Activated CD4-positive, alpha-beta T cell treated with anti-CD3 and anti-CD28 coated beads, Interleukin-2, Interleukin-6, amounts not matched to agents 100 ng/mL and 50 ng/mL, durations not matched to agents 16 hours and 8 hours (primary cell): ENCODE results near the gene MSH2.
"Not testable (repeated sequence)": the region's sequence is repeated elsewhere in the genome, so short reads cannot be mapped to it uniquely, and the experiment has no call there.

Experiments used
- DNase-seq: peaks from one replicate; pipeline ENCODE4 v3.0.0-alpha.2; 2020

The MSH2 gene

DNA sequence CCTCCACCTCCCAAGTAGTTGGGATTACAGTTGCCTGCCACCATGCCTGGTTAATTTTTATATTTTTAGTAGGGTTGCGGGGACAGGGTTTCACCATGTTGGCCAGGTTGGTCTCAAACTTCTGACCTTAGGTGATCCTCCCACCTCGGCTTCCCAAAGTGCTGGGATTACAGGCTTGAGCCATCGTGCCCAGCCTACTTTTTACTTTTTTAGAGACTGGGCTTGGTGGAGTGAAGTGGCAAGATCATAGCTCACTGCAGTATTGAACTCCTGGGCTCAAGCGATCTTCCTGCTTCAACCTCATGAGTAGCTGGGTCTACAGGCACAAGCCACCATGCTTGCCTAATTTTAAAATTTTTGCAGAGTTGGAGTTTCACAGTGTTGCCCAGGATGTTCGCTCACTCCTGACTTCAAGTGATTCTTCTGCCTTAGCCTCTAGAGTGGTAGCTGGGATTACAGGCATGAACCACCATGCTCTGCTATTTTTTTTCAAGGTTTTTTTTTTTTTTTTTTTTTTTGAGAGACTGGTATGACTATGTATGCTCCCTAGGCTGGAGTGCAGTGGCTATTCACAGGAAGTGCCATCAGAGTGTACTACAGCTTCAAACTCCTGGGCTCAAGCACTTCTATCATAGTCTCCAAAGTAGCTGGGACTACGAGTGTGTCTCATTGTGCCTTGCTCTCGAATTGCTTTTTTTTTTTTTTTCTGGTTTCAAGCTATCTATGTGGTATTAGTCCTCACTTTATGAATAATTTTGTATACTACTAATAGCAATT is 11.9 kb downstream of the MSH2 start:
- no peak for DNase-seq

DNA sequence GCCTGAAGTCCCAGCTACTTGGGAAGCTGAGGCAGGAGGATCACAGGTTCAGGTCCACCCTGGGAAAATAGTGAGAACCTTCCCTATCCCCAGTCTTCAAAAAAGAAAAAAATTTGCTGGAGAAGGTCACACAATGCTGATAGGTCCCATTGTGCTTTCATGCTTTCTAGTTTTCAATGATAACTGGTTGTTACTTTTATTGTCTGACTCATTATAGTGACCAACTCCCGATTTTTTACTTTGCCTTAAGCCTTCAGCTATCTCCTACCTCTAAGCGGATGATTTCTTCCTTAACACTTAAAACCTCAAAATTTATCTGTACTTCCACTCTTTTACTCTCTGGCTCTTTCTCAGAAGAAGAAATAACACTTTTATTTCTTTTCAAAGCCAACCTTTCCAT is 17.3 kb downstream of the MSH2 start:
- no peak for DNase-seq

DNA sequence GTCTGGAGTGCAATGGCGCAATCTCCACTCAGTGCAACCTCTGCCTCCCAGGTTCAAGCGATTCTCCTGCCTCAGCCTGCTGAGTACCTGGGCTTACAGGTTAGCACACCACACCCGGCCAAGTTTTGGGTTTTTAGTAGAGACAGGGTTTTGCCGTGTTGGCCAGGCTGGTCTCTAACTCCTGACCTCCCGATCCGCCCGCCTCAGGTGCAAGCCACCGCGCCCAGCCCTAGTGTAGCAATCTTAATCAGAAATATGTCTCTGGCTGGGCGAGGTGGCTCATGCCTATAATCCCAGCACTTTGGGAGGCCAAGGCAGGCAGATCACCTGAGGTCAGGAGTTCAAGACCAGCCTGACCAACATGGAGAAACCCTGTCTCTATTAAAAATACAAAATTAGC is 17.7 kb downstream of the MSH2 start:
- DNase-seq = not testable (repeated sequence)

DNA sequence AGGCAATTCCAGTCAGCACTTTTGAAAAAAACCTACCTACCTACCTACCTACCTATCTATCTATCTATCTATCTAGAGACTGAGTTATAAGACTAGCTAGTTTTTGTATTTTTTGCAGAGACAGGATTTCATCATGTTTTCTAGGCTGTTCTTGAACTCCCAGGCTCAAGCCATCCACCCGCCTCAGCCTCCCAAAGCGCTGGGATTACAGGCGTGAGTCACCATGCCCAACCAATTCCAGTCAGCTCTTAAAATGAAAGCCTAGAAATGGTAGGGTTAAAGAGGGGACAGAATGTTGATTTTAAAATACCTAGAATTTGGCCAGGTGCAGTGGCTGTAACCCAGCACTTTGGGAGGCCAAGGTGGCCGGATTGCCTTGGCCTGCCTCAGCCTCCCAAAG is 19.1 kb downstream of the MSH2 start:
- DNase-seq = no peak

DNA sequence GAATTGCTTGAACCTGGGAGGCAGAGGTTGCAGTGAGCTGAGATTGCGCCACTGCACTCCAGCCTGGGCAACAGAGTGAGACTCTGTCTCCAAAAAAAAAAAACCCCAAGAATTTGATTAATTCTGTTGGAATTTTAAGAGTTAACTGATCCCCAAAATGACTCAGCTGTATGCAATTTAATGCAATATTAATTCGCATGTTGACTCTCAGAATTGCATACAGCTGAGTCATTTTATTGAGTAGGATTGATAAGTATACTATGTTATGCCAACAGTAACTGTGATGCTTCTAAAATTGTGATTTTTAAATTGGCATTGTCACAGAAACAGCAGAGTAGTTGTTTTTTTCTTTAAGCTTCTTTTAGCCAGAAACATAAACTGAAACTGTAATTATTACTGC is 19.6 kb downstream of the MSH2 start:
- no peak for DNase-seq

DNA sequence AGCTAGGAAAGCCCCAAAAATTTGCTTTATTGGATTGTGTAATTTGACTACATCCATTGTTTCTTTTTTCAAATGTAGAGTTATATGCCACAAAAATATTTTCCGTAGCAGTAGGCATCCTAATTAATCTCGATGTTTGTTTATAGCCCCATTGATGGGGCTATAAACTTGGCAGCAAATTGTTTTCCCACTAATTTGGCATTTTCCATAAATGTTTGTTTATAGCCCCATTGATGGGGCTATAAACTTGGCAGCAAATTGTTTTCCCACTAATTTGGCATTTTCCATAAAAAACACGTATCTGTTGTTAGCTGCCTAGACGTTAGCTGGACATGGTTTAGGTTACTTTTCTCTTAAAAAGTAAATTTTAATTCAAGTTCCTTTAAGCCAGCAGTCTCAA is 23.8 kb downstream of the MSH2 start:
- no peak for DNase-seq

DNA sequence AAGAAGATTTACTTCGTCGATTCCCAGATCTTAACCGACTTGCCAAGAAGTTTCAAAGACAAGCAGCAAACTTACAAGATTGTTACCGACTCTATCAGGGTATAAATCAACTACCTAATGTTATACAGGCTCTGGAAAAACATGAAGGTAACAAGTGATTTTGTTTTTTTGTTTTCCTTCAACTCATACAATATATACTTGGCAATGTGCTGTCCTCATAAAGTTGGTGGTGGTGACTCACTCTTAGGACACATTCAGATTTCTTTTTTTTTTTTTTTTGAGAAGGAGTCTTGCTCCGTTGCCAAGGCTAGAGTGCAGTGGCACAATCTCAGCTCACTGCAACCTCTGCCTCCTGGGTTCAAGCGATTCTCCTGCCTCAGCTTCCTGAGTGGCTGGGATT is 26.8 kb downstream of the MSH2 start:
- DNase-seq = no peak

DNA sequence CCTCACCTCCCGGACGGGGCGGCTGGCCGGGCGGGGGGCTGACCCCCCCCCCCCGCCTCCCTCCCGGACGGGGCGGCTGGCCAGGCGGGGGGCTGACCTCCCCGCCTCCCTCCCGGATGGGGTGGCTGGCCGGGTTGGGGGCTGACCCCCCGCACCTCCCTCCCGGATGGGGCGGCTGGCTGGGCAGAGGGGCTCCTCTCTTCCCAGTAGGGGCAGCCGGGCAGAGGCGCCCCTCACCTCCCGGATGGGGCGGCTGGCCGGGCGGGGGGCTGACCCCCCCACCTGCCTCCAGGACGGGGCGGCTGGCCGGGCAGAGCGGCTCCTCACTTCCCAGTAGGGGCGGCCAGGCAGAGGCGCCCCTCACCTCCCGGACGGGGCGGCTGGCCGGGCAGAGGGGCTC is 30.1 kb downstream of the MSH2 start:
- not testable (repeated sequence) for DNase-seq

DNA sequence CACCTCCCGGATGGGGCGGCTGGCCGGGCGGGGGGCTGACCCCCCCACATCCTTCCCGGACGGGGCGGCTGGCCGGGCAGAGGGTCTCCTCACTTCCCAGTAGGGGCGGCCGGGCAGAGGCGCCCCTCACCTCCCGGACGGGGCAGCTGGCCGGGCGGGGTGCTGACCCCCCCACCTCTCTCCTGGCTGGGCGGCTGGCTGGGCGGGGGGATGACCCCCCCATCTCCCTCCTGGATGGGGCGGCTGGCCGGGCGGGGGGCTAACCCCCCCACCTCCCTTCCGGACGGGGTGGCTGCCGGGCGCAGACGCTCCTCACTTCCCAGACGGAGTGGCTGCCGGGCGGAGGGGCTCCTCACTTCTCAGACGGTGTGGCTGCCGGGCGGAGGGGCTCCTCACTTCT is 30.5 kb downstream of the MSH2 start:
- not testable (repeated sequence) for DNase-seq

DNA sequence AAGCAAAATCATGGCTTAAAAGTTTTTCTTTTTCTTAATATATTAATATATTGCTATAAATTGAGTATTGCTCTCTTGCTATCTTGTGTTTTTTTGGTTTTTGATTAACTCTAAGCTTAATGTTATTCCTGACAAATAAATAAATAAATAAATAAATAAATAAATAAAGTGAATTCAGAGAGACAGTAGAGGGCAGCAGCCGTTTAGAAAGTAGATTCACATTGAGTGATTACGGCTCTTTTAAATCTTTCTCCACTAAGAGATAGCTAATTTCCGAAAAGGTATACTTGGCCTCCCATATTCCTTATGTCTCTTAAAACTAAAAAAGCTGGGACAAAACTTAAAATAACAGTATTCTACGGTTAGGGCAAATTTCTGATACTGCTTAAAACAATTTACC is 34.3 kb downstream of the MSH2 start:
- no peak for DNase-seq

DNA sequence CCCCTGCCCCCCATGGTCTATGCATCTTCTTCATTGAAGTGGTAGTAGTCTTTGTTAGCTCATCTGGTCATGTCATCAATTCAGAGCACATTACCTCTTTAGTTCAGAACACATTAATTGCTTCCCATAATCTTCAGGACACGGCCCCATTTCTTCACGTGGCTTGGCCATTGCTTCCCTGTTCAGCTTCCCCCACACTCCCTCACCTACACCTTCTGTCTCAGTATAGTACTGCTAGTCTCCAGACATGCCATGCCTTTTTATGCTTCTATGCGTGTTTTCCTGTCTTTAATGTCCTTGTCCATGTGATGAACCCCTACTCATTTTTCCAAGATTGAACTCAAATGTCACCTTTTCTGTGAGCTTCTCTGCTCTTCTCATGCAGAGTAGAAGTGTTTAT is 35.1 kb downstream of the MSH2 start:
- DNase-seq = no peak

DNA sequence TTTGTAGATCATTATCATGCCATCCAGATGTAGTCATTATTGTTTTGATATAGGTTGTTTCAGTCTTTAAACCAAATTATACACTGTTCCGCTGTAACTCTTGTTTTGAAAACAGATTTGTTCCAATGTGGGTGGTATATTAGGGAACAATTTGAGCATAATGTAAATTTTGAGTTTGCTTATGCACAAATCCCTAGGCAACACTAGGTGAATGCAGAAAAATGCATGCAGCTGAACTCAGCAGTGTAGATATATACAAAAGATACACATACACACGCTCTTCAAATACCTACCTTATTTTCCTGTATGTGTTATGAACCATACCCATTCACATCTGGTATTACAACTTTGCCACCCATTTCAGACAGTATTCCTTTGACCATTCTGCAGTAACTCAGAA is 35.8 kb downstream of the MSH2 start:
- DNase-seq = no peak

DNA sequence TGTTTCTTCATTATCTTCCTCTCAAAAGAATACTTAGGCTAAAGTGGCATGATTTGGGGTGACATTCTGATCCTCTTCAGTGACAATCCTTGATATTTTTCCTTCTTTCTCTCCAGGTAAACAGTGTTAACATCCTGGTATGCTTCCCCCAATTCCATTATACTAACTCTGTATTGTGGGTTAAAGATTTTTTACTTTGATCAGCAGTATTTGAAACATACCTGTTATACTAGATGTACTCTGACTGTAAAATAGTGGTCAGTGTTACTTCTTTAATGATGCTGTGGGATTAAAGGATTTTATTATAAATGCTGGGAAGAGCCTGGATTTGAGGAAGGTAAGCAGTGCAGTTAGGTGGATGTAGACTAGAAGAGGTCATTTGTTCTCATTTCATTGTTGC is 48.8 kb downstream of the MSH2 start:
- DNase-seq = no peak

DNA sequence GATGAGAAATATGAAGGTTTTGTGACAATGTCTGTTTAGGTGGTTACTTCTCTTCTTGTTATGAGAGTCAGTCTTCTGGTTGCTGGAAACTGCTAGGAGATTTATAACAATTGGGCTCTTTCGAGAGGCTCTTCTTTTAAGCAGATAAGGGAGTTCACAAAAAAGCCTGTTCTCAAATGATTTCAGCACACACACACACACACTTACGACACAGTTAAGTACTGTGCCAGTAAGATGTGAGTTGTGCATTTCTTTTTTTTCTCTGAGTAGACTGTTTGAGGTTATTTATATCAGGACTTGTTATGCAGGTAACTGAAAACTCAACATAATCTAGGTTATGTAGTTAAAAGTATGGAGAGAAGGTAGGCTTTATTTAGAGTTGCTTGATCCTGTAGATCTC is 49.8 kb downstream of the MSH2 start:
- DNase-seq = no peak

DNA sequence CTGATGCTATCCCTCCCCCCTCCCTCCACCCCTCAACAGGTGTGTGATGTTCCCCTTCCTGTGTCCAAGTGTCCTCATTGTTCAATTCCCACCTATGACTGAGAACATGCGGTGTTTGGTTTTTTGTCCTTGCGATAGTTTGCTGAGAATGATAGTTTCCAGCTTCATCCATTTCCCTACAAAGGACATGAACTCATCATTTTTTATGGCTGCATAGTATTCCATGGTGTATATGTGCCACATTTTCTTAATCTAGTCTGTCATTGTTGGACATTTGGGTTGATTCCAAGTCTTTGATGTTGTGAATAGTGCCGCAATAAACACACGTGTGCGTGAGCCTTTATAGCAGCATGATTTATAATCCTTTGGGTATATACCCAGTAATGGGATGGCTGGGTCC is 51.9 kb downstream of the MSH2 start:
- not testable (repeated sequence) for DNase-seq

DNA sequence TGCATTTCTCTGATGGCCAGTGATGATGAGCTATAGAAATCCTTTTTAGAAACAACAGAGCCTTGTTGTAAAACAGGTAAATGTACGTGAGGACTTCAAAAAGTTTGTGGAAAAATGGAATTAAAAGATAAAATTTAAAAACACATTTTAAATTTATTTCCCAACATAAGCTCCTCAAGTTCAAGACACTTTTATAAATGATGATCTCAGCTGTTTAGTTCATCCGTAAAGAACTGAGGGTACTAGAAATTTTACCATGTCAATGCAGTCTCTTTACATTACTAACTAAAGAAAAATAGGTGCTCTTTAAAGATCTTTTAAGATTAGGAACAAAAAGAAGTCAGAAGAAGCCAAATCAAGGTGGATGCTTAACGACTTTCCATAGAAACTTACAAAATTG is 52.5 kb downstream of the MSH2 start:
- DNase-seq = no peak

DNA sequence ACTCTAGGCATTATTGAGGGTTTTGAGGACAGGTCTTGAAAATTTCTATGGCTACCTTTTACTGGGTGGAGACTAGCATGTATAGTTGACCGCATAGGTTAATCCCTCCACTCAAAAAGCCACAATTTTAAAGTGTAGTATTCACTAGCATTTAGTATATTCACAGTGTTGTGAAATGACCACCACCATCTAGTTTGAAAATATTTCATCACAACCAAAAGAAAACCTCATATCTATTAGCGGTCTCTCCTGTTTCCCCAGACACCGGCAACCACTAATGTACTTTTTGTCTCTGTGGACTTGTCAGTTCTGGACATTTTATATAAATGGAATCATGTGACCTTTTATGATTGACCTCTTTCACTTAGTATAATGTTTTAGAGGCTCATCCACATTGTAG is 53.9 kb downstream of the MSH2 start:
- DNase-seq = no peak

DNA sequence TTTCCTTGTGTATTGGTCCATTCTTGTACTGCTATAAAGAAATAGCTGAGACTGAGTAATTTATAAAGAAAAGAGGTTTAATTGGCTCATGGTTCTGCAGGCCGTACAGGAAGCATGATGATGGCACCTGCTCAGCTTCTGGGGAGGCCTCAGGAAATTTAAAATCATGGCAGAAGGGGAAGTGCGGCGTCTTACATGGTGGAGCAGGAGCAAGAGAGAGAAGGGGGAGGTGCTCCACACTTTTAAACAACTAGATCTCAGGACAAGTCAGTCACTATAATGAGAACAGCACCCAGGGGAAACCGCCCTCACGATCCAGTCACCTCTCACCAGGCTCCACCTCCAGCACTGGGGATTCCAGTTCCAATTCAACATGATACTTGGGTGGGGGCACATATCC is 54.3 kb downstream of the MSH2 start:
- DNase-seq = no peak

DNA sequence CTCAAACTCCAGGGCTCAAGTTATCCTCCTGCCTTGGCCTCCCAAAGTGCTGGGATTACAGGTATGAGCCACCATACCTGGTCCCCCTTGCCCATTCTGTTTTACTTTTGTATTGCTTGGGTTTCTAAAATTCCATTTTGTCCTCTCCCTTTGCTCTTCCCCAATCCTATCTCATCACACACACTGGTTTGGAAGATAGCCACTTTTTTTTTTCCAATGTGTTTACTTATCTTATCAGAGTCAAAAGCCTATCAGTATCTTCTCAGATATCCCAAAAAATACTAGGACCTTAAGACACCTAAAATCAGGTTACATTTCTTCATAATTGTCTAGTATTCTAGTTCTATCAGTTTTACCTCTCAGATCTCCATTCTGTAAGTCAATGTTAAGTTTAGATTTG is 56.1 kb downstream of the MSH2 start:
- DNase-seq = no peak

DNA sequence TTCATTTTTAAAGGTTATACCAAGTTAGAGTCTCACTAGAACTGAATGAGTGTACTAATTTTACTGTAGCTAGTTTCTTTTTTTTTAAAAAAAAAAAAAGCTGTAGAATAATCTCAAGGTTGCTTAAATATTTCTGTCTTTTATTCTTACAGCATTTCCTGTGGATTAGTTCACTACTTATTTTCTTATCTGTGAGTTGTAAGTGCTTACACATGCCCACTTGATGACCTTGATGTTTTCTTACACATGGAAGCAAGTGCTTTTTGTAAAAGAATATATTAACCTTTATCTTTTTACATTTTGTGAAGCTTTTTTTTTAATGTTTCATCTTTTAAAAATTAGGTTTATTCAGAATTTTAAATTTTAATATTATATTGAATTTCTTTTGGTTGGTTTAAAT is 57.8 kb downstream of the MSH2 start:
- DNase-seq = no peak

DNA sequence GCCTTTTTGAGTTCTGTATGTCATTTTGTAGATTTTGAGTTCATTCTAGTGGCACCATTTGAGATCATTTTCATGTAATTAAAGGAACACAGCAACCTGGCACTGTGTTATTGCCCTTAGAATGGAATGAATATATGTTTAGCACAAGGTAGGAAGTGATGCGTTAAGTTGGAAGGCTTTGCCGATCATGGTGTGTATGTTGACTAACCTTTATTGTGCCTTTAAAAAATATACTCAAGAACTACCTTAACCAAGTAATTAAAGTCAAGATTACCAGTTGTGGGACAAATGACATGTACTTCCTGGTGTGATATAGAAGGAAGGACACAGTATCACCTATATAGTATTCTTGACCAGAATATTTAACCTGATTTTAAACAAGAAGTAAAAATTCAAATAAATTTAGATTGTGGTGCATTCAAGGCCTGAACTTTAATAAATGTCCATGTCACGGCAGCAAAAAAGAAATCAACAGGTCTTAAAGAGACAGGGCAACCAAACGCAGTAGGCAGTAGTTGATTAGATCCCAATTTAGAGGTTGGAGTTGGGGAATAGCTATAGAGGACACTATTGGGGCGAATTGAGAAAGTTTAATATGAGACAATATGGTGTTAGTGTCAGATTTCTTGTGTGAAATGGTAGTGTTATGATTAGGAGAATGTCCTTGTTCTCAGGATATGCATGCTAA is 68.6 kb downstream of the MSH2 start:
- no peak for DNase-seq

DNA sequence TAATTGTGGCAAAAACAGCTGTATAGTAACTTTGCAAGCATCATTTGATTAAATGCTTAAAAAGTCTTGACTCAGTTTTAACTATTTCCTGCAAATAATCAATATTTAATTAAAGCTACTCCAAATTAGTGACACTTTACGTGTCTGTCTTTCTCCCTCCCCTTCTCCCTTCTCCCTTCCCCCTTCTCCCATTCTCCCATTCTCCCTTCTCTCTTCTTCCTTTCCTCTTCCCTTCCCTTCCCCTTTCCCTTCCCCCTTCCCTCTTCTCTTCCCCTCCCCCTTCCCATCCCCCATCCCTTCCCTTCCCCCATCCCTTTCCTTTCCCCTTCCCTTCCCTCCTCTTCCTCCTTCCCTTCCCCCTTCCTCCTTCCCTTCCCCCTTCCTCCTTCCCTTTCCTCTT is 76.9 kb downstream of the MSH2 start:
- DNase-seq = no peak

DNA sequence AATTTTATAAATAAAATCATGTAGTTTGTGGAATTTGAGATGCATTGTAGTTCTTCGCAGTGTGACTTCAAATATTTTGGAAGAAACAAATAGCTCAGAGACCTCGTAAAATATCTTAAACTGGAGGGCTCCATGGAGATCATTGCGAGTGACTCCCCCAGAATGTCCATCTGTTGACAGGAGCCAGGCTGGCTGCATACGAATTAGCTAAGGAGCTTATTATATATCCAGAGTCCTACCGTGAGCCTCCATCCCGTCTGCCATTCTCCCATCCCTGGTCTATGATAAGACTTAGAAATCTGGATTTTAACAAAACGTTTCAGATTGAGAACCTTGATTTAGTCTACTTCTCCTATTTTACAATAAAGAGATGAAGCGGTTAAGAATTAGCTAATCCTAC is 80.2 kb downstream of the MSH2 start:
- no peak for DNase-seq

DNA sequence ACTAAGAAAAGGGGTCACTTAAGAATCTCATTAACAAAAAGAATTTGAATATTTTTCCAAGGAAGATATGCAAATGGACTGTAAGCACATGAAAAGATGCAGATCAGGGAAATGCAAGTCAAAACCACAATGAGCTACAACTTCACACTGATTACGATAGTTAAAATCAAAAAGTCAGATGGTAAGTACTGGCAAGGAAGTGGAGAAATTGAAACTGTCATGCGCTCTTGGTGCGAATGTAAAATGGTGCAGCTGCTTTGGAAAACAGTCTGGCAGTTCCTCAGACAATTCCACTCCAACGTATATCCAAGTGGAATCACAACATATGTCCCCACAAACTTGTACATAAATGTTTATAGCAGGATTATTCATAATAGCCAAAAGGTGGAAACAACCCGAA is 81.4 kb downstream of the MSH2 start:
- no peak for DNase-seq

DNA sequence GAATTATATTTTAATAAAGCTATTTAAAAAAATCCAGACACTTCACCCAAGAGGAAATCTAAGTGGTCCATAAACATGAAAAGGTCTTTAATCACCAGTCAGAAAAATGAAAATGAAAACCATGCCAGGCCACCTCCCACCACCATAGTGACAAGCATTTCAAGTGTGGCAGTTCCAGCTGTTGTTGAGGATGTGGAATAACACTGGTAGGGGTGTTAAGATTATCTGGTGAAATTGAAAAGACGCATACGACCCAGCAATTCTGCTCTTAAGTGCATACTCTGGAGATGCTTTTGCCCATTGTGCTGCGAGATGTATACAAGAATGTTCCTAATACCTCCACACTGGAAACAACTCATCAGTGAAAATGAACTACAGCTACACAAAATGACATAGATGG is 82.2 kb downstream of the MSH2 start:
- no peak for DNase-seq
